NCI-H128 (cell line): ENCODE data around the gene BNC2.
"Not testable (repeated sequence)": the region's sequence is repeated elsewhere in the genome, so short reads cannot be mapped to it uniquely, and the experiment has no call there.

Experiments used
- DNase-seq: peaks from one replicate; lab custom pipeline; 2025; ENCODE audit not compliant: unreplicated experiment; lab: John Stamatoyannopoulos, UW

The BNC2 gene

GRCh38 chr9:16461137-16461840 is 409.2 kb downstream of the BNC2 start:
- no peak for DNase-seq

- no peak for DNase-seq
These were observed 409.8 kb downstream of the BNC2 start for GRCh38 chr9:16460696-16461095.

- DNase-seq: no peak
These were observed 410.9 kb downstream of the BNC2 start for GRCh38 chr9:16459421-16460148.

GRCh38 chr9:16458696-16459420 is 411.6 kb downstream of the BNC2 start:
- no peak for DNase-seq

DNA sequence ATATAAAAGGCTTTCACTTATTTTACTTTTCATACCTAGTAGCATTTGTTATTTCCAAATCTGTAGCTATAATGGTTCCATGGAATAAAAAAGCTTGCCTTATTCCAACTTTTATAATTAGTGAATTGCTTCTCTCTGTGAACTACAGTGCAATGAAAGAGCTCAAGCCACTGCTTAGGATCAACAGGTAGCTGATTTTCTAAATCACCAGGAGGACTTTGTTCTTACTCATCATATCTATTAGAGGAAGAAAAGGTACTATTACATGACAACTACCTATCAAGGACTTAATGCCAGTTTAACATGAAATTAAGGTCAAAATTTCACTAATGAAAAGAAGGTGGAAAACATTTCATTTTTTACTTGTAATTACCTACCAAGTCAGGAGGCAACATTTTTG is 414.6 kb downstream of the BNC2 start:
- DNase-seq: no peak

DNA sequence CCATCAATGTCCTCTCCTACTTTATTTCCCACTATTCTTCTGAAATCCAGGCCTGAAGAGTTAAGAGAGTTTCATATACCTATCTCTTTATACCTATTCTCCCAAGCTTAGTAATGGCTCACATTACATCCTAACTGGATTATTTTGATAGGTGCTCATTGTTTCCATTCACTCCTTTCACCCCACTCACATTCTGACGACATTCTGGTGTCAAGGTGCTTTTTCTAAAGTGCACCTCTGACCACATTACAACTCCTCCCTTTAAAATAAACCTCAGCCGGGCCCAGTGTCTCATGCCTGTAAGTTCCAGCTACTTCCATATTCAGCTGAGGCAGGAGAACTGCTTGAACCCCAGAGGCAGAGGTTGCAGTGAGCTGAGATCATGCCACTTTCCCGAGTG is 417.1 kb downstream of the BNC2 start:
- DNase-seq: no peak

DNA sequence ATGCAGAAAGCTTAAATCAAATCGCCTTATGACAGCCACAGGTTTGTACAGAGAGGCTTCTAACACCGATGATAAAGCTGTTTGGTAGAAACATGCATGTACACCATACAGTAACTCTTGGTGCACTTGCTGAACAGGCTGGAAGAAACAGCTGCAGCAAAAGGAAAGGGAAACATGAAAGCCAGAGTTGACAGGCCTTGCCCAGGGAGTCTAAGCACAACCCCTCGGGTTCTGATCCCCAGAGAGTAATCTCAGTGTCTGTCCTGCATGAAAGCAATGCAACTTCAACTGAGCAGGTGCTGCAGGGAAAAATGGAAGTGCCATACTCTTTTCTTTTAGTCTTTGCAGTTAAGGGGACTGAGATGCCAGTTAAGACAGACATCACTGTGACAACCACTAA is 419.9 kb downstream of the BNC2 start:
- DNase-seq: no peak

DNA sequence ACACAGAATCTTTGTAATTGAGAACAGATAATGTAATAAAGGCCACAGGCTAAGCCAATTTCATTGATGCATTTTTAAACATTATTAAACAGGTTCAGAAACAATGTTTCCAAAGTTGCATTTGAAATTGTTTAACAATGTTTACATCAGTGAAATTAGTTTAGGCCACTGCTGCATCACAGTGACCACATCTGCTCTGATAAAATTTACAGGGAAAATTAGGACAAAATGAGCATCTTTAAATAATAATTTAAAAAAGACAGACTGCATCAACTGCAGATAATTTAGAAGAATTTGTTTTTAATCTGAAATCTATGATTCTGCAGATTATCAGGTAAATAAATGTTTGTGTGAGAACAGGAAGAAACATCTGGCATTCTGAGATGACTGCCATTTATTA is 420.4 kb downstream of the BNC2 start:
- no peak for DNase-seq

DNA sequence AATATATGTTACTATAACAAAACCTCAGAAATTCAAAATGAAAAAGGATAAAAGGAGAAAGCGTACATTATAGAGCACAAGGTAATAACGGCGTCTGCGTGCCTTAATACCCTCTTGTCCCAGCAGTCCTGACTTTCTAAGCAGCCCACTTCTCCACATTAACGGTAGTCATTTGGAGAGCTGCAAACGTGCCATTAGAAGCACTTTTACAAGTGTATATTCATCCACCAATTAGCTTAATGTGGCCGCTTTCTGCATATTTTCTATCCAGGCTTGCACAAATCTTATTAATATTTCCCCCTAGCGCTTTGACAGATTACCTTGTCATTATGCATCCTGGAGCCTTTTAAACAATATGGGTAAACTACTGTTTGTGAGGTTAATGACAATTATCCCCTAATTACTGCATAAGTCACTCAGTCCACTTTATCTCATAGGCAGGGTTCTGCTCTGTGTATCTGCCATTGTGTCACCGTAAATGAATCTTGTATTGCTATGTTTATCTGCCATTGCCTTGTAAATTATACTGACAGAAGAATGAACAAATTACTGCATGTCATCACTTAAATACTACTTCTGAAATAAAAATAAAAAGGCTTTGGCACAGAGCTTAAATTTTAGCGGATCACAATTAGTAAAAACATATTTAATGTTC is 421.3 kb downstream of the BNC2 start:
- DNase-seq: no peak

- DNase-seq: no peak
These were observed 422.5 kb downstream of the BNC2 start for GRCh38 chr9:16447946-16448345.

DNA sequence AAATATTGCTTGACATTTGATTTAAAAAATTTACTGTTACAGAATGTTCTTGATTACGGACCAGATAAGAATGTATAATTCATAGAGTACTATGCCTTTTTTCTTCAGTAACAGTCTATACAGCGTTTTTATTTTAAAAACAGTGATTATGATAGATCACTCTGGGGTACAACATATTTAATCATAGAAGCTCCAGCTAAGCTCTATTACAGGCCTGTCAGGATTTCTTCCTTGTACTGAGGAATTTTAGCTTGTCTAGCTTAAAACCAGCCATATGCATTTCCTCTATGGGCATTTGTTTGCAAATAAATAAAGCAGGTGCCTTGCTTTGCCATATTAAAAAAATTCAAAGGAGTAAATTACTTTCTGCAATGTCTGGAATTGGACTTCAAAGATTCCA is 423.8 kb downstream of the BNC2 start:
- no peak for DNase-seq

DNA sequence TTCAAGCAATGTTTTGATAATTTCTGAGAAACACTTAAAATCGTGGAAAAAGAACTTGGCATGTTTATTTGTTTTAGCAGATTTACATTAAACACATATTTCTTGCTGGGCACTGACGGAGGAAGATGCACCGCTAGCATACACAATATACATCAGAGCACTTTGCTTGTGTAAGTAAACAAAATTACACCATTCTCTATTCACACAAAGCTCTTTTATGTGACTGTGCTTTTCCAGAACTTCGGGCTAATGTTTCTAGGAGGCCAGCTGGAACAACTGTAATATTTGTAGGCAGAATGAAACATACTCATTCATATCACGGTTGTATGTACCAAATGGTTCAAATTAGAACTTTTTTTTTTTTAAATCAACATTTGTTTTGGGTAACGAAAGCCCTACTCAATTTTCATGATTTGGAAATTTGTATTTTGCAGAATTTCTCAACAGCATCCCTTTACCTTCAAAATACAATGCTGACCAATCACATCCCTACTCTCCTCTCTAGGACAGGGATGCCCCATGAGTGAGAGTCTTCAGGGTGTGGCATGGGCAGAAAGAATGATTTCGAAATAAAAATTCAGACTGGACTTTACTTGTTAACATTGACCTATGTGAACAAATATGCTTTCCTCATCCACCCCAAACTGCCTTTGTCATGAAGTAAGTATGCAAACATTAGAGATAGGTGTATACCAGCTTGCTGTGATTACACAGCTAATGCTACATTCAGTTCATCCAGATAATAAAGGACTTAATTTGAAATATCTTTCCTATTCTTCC is 425.1 kb downstream of the BNC2 start:
- DNase-seq: no peak

GRCh38 chr9:16442622-16443021 is 427.8 kb downstream of the BNC2 start:
- DNase-seq: no peak

DNA sequence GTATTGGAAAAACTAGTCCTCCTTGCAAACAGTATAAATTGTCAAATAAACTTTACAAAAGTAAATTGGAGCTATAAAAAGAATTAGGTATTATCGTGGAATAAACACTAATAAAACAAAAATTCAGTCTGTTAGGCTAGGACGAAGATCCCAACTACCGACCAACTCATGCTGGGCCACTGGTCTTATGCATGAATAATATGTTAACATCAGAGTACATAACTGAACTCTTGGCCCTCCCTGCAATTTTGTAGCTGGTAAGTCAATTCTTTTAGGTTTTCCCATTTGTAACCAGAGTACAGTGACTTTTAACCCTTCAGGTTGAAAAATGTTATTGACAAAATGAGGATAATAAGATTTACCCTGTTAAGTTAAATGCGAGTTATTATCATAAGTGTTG is 428.7 kb downstream of the BNC2 start:
- DNase-seq: no peak

- DNase-seq: not testable (repeated sequence)
These were observed 431.6 kb downstream of the BNC2 start for GRCh38 chr9:16438831-16439230.

DNA sequence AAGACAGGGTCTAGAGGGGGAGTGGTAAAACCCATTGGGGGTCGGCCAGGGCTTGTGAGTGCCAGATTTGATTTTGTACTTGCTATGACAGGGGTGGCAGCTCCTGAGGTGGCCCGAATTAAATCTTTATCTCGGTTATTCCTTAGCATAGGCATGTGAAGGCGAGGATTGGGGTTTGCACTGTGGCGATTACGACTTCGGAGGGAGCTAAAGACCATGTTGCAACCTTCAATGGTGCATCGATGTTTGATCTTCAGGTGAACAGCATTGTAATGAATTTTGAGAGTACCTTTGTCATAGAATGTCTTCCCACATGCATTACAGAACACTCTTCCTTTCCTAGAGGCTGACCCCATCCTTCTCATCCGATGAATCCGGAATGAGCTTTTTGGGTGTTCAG is 433.9 kb downstream of the BNC2 start:
- no peak for DNase-seq

GRCh38 chr9:16434526-16434925 is 435.9 kb downstream of the BNC2 start:
- DNase-seq: no peak

- DNase-seq: no peak
These were observed 437.0 kb downstream of the BNC2 start for GRCh38 chr9:16433494-16433893.

DNA sequence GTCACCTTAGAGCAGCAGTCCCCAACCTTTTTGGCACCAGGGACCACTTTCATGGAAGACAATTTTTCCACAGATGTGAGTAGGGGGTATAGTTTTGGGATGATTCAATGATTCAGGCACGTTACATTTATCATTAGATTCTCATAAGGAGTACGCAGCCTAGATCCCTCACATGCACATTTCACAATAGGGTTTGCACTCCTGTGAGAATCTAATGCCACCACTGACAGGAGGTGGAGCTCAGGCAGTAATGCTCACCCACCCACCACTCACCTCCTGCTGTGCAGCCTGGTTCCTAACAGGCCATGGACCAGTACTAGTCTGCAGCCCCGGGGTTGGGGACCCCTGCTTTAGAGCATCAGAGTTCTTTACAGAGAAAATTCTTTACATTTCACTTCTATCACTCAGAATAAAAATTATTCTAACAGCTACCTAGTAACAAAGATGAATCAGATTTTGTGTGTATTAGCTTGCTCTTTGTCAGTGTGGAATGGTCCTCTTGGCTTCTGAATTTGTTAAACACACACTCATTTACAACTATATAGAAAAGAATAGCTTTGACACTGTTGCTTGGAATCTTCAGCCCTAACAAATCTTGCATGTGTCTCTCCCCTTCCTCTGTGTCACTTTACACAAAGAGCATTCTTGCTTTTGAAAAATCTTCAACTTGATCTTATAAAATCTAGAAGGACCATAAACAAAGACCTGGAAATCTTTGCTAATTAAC is 438.6 kb downstream of the BNC2 start:
- no peak for DNase-seq

DNA sequence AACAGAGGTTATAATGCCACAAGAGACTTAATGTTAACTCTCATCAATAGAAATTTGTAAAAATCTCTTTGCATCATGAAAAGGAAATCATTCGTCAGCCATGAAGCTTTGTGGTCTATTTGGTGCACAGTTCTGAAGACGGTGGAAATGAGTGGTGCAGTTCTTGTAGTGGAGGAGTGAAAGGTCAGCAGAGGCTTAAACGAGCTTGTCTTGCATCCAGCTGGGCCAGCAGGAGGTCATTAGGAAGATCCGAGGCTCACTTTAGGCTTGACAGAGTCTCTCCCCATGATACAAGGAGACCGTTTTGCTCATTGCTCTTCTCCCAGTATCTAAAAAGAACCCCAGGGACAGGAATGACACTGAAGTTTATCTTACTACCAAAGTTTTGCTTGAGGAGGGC is 440.8 kb downstream of the BNC2 start:
- no peak for DNase-seq
